Fibroblast of lung (primary cell): ENCODE data around the gene PML.

Source experiments
- CTCF ChIP-seq, 2 donors: IDR thresholded peaks in 1 of 2; conservative IDR thresholded peaks in 1 of 2; 1 replicate in 1 of 2; 2 replicates in 1 of 2; pipeline ENCODE4 v1.5.1; 2011 to 2012; ENCODE audit warnings: low read length in 2 of 2, control low read depth in 1 of 2, inconsistent platforms in 1 of 2, low read depth in 1 of 2, mild to moderate bottlenecking in 1 of 2
- EZH2 ChIP-seq: IDR thresholded peaks from 2 replicates; pipeline ENCODE4 v1.5.1; 2012; ENCODE audit warnings: low read length, control low read depth, mild to moderate bottlenecking; ENCODE audit errors: missing control alignments

GRCh38 chr15:73949496-73949895 is 45.0 kb upstream of the PML start:
- TF ChIP-seq CTCF (conservative IDR thresholded peaks at IDR 0.05 in 1 of 2, IDR thresholded peaks at IDR 0.05 in 1 of 2; ENCODE audit: low read depth in 1 of 2, low read length in 2 of 2) (no peak), EZH2 (no peak)
